Measurements from ENCODE around the gene ANKRD23. TPM values are rescaled to one million over a fixed set of nuclear protein-coding genes. Genes with fewer than 3 reads are reported as not detected.

ANKRD23 gene
- polyA plus RNA-seq, 1 donor from 2014 or later, result 12.1 TPM

DNA sequence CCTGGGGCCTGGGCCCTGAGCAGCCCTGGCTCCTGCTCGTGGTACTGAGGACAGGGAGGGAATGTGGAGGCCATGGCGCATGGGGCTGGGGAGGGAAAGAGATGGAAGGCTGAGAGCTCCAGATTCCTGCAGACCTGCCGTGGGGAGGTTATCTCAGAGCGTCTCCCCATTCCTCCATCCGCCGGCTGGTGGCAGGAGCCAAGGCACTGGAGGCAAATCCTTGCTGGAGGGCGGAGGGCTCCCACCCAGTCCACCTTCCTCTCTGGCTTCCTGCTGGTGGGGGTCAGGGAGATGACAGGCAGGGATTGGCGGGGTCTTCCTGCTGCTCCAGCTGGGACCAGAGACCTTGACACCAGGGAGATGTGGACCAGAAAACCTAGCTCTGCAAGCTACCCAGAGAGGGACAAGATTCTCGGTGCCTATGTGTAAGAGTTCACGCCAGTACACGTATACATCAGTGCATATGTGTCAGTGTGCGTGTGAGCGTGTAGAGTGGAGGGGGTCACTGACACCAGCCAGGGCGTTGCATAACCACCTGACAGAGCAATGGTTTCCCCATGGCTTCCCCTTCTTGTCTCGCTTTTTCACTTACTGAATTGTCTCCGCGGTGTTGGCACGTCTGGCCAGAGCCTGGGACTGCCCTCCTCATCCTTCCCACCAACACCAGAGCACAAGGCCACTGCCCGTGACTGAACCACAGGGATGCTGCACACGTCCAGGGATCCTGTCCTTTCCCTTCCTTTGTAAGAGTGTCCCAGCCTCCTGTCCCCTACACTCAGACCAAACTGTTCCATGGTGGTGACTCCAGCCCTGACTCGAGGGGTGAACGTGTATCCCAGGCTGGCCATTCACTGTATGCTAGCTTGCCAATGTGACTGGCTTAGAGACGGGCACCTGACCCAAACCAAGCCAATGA is 41.9 kb upstream of the ANKRD23 start:
- TF ChIP-seq, protein P1, sequence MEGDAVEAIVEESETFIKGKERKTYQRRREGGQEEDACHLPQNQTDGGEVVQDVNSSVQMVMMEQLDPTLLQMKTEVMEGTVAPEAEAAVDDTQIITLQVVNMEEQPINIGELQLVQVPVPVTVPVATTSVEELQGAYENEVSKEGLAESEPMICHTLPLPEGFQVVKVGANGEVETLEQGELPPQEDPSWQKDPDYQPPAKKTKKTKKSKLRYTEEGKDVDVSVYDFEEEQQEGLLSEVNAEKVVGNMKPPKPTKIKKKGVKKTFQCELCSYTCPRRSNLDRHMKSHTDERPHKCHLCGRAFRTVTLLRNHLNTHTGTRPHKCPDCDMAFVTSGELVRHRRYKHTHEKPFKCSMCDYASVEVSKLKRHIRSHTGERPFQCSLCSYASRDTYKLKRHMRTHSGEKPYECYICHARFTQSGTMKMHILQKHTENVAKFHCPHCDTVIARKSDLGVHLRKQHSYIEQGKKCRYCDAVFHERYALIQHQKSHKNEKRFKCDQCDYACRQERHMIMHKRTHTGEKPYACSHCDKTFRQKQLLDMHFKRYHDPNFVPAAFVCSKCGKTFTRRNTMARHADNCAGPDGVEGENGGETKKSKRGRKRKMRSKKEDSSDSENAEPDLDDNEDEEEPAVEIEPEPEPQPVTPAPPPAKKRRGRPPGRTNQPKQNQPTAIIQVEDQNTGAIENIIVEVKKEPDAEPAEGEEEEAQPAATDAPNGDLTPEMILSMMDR (IDR thresholded peaks at IDR 0.05; ENCODE audit: poor library complexity, severe bottlenecking), result no peak
- no peak for TF ChIP-seq SMC3 (conservative IDR thresholded peaks at IDR 0.05; ENCODE audit: poor library complexity)
- no peak for TF ChIP-seq EZH2 (IDR thresholded peaks at IDR 0.05; ENCODE audit: borderline replicate concordance, insufficient read depth, low read length, poor library complexity, severe bottlenecking)
- TF ChIP-seq MXI1 (conservative IDR thresholded peaks at IDR 0.05; ENCODE audit: poor library complexity, severe bottlenecking), result no peak
- TF ChIP-seq, protein P2, sequence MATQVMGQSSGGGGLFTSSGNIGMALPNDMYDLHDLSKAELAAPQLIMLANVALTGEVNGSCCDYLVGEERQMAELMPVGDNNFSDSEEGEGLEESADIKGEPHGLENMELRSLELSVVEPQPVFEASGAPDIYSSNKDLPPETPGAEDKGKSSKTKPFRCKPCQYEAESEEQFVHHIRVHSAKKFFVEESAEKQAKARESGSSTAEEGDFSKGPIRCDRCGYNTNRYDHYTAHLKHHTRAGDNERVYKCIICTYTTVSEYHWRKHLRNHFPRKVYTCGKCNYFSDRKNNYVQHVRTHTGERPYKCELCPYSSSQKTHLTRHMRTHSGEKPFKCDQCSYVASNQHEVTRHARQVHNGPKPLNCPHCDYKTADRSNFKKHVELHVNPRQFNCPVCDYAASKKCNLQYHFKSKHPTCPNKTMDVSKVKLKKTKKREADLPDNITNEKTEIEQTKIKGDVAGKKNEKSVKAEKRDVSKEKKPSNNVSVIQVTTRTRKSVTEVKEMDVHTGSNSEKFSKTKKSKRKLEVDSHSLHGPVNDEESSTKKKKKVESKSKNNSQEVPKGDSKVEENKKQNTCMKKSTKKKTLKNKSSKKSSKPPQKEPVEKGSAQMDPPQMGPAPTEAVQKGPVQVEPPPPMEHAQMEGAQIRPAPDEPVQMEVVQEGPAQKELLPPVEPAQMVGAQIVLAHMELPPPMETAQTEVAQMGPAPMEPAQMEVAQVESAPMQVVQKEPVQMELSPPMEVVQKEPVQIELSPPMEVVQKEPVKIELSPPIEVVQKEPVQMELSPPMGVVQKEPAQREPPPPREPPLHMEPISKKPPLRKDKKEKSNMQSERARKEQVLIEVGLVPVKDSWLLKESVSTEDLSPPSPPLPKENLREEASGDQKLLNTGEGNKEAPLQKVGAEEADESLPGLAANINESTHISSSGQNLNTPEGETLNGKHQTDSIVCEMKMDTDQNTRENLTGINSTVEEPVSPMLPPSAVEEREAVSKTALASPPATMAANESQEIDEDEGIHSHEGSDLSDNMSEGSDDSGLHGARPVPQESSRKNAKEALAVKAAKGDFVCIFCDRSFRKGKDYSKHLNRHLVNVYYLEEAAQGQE (IDR thresholded peaks at IDR 0.05; ENCODE audit: borderline replicate concordance), result no peak
- TF ChIP-seq TAF1 (IDR thresholded peaks at IDR 0.05; ENCODE audit: low read depth), result no peak
- TF ChIP-seq POLR2AphosphoS5 (IDR thresholded peaks at IDR 0.05), result no peak
- TF ChIP-seq RAD21 (conservative IDR thresholded peaks at IDR 0.05), result no peak
- TF ChIP-seq EP300 (conservative IDR thresholded peaks at IDR 0.05; ENCODE audit: poor library complexity, severe bottlenecking), result no peak
- no peaks in the 10 kb centered on the region for H4K20me1 ChIP-seq (ENCODE audit: insufficient read depth)
- no peak overlapping the region for H2AFZ ChIP-seq (ENCODE audit: low read depth, low read length)

DNA sequence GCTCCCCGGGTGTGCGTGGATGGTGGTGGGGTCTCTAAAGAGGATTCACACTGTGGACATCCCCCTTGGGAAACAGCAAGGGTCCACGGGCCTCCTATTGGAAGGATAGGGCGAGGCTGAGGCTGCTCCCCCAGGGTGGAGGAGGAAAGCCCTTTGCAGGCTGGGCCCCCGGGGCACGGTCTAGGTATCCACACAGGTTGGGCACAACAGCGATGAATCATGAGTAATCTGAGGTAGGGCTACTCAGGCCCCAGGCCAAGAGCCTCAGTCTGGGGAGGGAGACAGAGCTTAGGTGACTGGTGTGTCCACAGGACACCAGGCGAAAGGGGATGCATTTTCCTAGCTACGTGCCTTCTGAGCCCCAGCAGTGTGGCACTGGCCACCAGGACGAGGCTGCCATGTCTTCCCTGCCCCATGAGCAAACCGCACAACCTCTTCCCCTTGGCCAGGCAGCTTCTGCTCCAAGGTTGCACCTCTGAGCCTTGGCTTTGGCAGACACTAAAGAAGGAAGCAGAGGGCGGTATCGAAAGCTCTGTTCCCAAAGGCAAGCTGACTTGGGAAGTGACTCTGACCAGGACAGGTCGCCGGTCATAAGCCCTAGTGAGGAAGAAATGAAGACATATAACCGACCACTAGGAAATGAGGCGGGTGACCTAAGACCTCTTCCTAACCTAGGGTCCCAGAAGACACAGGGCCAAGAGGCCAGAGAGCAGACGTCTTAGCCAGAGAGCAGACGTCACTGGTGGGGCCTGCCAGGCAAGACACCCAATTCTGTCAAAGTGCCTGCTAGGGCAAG is 40.7 kb upstream of the ANKRD23 start:
- Histone ChIP-seq H3K79me2 (replicated peaks; ENCODE audit: insufficient read depth, low read length) (no peaks in the 10 kb centered on the region), H3K27me3 (ENCODE audit: insufficient read depth, low read depth, low read length) (no peaks in the 10 kb centered on the region), H2AFZ (ENCODE audit: low read depth, low read length) (no peak overlapping the region), H3F3A (ENCODE audit: insufficient read depth, low read length, poor library complexity, severe bottlenecking) (no peaks in the 10 kb centered on the region), H3K36me3 (ENCODE audit: insufficient read depth, low read length) (no peaks in the 10 kb centered on the region), H3K9ac (ENCODE audit: low read length) (no peak overlapping the region), H3K9me2 (ENCODE audit: insufficient read depth, low read length) (no peaks in the 10 kb centered on the region), H3K4me3 (ENCODE audit: low read length) (no peak overlapping the region), H4K20me1 (ENCODE audit: insufficient read depth) (no peaks in the 10 kb centered on the region), H3K9me3 (ENCODE audit: low read length) (no peaks in the 10 kb centered on the region), H3K4me2 (ENCODE audit: low read length) (no peak overlapping the region), H3K27ac (ENCODE audit: low read length) (no peak overlapping the region)
- TF ChIP-seq POLR2AphosphoS5 (IDR thresholded peaks at IDR 0.05), result no peak
- TF ChIP-seq EP300 (conservative IDR thresholded peaks at IDR 0.05; ENCODE audit: poor library complexity, severe bottlenecking), result no peak
- TF ChIP-seq, protein P1 (IDR thresholded peaks at IDR 0.05; ENCODE audit: poor library complexity, severe bottlenecking), result no peak
- no peak for TF ChIP-seq RAD21 (conservative IDR thresholded peaks at IDR 0.05)
- no peak for TF ChIP-seq MXI1 (conservative IDR thresholded peaks at IDR 0.05; ENCODE audit: poor library complexity, severe bottlenecking)
- TF ChIP-seq, protein P2 (IDR thresholded peaks at IDR 0.05; ENCODE audit: borderline replicate concordance), result no peak
- TF ChIP-seq TAF1 (IDR thresholded peaks at IDR 0.05; ENCODE audit: low read depth), result no peak
- no peak for TF ChIP-seq SMC3 (conservative IDR thresholded peaks at IDR 0.05; ENCODE audit: poor library complexity)
- no peak for TF ChIP-seq EZH2 (IDR thresholded peaks at IDR 0.05; ENCODE audit: borderline replicate concordance, insufficient read depth, low read length, poor library complexity, severe bottlenecking)

More for the DNA sequence above, 41.9 kb upstream of the ANKRD23 start:
- no peak overlapping the region for H3K27ac ChIP-seq (ENCODE audit: low read length)
- no peaks in the 10 kb centered on the region for H3F3A ChIP-seq (ENCODE audit: insufficient read depth, low read length, poor library complexity, severe bottlenecking)
- no peaks in the 10 kb centered on the region for H3K9me3 ChIP-seq (ENCODE audit: low read length)
- H3K27me3 ChIP-seq (ENCODE audit: insufficient read depth, low read depth, low read length), result no peaks in the 10 kb centered on the region
- no peak overlapping the region for H3K9ac ChIP-seq (ENCODE audit: low read length)
- H3K4me2 ChIP-seq (ENCODE audit: low read length), result no peak overlapping the region
- no peaks in the 10 kb centered on the region for H3K79me2 ChIP-seq (replicated peaks; ENCODE audit: insufficient read depth, low read length)
- H3K9me2 ChIP-seq (ENCODE audit: insufficient read depth, low read length), result no peaks in the 10 kb centered on the region
- no peaks in the 10 kb centered on the region for H3K36me3 ChIP-seq (ENCODE audit: insufficient read depth, low read length)
- no peak overlapping the region for H3K4me3 ChIP-seq (ENCODE audit: low read length)
